ENCODE results near the gene CCDC158. TPM values are rescaled to one million over a fixed set of nuclear protein-coding genes. Genes with fewer than 3 reads are reported as not detected.
"Not testable (repeated sequence)": the region's sequence is repeated elsewhere in the genome, so short reads cannot be mapped to it uniquely, and the experiment has no call there.

The CCDC158 gene
- total and polyA plus RNA-seq, 2 donors from 2014 or later: 0.24 to 1.0 TPM

DNA sequence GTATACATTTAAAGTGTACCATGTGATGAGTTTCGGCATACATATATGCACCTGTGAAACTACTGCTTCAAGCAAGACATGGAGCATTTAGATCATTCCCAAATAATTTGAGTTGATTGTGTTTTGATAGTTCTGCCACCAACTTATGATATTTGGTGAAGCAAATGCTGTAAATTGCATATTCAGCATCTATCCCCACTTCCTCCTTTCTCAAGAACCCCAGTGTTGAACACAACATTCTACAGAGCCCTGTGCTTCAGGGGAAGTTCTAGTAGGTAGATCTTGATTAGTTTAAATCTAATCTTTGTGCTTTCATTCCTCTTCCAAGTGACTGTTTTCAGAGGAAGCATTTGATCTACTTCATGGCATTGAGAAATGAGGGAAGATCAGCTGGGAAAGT lies 8.7 kb upstream of the CCDC158 start:
- H3K27me3 ChIP-seq (ENCODE audit: control insufficient read depth, insufficient read depth, low read length): no peaks in the 10 kb centered on the region
- intact Hi-C loops (cut with DNase I): no loop called here
- no peaks in the 10 kb centered on the region for H3K4me1 ChIP-seq (ENCODE audit: control insufficient read depth in 2 of 3, insufficient read depth in 2 of 3, low read depth in 1 of 3, low read length in 3 of 3)
- TF ChIP-seq, protein P1, sequence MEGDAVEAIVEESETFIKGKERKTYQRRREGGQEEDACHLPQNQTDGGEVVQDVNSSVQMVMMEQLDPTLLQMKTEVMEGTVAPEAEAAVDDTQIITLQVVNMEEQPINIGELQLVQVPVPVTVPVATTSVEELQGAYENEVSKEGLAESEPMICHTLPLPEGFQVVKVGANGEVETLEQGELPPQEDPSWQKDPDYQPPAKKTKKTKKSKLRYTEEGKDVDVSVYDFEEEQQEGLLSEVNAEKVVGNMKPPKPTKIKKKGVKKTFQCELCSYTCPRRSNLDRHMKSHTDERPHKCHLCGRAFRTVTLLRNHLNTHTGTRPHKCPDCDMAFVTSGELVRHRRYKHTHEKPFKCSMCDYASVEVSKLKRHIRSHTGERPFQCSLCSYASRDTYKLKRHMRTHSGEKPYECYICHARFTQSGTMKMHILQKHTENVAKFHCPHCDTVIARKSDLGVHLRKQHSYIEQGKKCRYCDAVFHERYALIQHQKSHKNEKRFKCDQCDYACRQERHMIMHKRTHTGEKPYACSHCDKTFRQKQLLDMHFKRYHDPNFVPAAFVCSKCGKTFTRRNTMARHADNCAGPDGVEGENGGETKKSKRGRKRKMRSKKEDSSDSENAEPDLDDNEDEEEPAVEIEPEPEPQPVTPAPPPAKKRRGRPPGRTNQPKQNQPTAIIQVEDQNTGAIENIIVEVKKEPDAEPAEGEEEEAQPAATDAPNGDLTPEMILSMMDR (IDR thresholded peaks at IDR 0.05; ENCODE audit: borderline replicate concordance, extremely low read depth, insufficient read depth): no peak
- no peaks in the 10 kb centered on the region for H3K9me3 ChIP-seq (ENCODE audit: control insufficient read depth in 2 of 3, insufficient read depth in 1 of 3, low read length in 3 of 3)
- no peak overlapping the region for H3K27ac ChIP-seq (ENCODE audit: low read depth in 2 of 2, low read length in 2 of 2)
- no peaks in the 10 kb centered on the region for H3K36me3 ChIP-seq (ENCODE audit: control insufficient read depth in 2 of 3, insufficient read depth in 3 of 3, low read length in 3 of 3)
- DNase-seq (no peak), FAIRE-seq (no peak)
- no peak overlapping the region for H3K4me3 ChIP-seq (ENCODE audit: low read length in 3 of 3)
- H3K9ac ChIP-seq (ENCODE audit: low read length in 3 of 3): no peak overlapping the region

DNA sequence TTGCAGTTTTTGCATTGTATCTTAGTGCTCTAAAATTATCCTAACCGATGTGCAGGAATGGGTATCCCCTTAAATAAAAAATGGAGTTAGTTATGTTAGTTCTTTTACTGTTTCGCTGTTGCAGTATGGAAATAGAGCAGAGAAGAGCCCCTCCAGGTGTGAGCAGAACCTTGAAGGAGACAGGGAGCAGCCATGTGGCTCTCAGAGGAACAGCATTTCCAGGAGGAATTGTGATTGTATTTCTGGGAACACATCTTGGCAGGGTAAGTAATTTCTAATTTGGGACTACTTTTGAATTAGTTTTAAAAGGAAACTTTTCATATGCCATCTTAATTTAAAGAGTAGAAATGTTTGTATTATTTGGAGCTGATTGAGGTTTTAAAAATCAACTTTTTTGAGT lies 5.3 kb upstream of the CCDC158 start:
- no peak for FAIRE-seq
- intact Hi-C loops (cut with DNase I): no loop called here
- peak in 1 of 5 donors; percentile 24 for DNase-seq
- Histone ChIP-seq H3K9ac (ENCODE audit: low read length in 3 of 3) (no peak overlapping the region), H3K4me3 (ENCODE audit: low read length in 3 of 3) (peak overlapping the region in 1 of 3 donors; percentile 4), H3K4me1 (ENCODE audit: control insufficient read depth in 2 of 3, insufficient read depth in 2 of 3, low read depth in 1 of 3, low read length in 3 of 3) (no peaks in the 10 kb centered on the region), H3K9me3 (ENCODE audit: control insufficient read depth in 2 of 3, insufficient read depth in 1 of 3, low read length in 3 of 3) (no peaks in the 10 kb centered on the region), H3K27ac (ENCODE audit: low read depth in 2 of 2, low read length in 2 of 2) (no peak overlapping the region), H3K36me3 (ENCODE audit: control insufficient read depth in 2 of 3, insufficient read depth in 3 of 3, low read length in 3 of 3) (no peaks in the 10 kb centered on the region), H3K27me3 (ENCODE audit: control insufficient read depth, insufficient read depth, low read length) (no peaks in the 10 kb centered on the region)
- TF ChIP-seq, protein P1 (IDR thresholded peaks at IDR 0.05; ENCODE audit: borderline replicate concordance, extremely low read depth, insufficient read depth): peak; percentile 23

DNA sequence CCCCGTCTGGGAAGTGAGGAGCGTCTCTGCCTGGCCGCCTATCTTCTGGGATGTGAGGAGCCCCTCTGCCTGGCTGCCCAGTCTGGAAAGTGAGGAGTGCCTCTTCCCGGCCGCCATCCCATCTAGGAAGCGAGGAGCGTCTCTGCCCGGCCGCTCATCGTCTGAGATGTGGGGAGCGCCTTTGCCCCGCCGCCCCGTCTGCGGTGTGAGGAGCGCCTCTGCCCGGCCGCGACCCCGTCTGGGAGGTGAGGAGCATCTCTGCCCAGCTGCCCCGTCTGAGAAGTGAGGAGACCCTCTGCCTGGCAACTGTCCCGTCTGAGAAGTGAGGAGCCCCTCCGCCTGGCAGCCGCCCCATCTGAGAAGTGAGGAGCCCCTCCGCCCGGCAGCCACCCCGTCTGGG lies 2.2 kb upstream of the CCDC158 start:
- FAIRE-seq; H3K4me3 ChIP-seq (ENCODE audit: low read length in 3 of 3); H3K9me3 ChIP-seq (ENCODE audit: control insufficient read depth in 2 of 3, insufficient read depth in 1 of 3, low read length in 3 of 3): not testable (repeated sequence)

DNA sequence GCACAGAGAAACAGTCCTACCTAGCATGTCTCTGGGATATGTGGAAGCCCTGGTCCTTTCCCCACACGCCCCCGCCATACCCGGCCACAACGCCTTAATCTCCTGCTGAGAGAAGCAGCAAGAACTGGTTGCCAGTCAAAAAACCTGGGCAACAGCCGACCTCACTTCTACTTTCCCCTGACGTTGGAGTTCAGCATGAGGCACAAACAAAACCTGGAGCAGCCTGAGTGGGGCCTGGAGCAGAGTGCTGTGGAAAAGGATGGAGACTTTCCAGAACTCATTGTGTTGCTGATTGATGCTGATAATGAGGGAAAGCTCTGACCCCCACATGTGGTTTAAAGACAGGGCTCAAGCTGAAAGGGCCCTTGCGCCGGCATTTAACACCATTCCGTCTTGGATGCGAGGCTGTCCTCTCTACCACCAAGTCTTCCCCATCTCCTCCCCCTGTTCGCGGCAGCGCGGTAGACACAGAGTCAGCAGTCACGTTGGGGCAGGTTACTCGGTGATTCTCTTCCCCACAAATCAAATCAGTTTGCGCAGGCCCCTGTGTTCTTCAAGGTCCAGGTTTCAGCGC lies 666 bp downstream of the CCDC158 start:
- Histone ChIP-seq H3K36me3 (ENCODE audit: control insufficient read depth in 2 of 3, insufficient read depth in 3 of 3, low read length in 3 of 3) (no peaks in the 10 kb centered on the region), H3K9ac (ENCODE audit: low read length in 3 of 3) (peak overlapping the region in 1 of 3 donors; percentile 19), H3K27ac (ENCODE audit: low read depth in 2 of 2, low read length in 2 of 2) (no peak overlapping the region), H3K4me1 (ENCODE audit: control insufficient read depth in 2 of 3, insufficient read depth in 2 of 3, low read depth in 1 of 3, low read length in 3 of 3) (no peaks in the 10 kb centered on the region), H3K4me3 (ENCODE audit: low read length in 3 of 3) (peak overlapping the region; percentile 21 to 57 (median 44)), H3K27me3 (ENCODE audit: control insufficient read depth, insufficient read depth, low read length) (no peaks in the 10 kb centered on the region), H3K9me3 (ENCODE audit: control insufficient read depth in 2 of 3, insufficient read depth in 1 of 3, low read length in 3 of 3) (no peaks in the 10 kb centered on the region)
- FAIRE-seq: no peak
- peak in 4 of 5 donors; percentile 17 to 57 (median 36) for DNase-seq
- TF ChIP-seq, protein P1 (IDR thresholded peaks at IDR 0.05; ENCODE audit: borderline replicate concordance, extremely low read depth, insufficient read depth): no peak
- intact Hi-C loops (cut with DNase I): no loop called here

More for the DNA sequence above, 2.2 kb upstream of the CCDC158 start:
- H3K4me1 ChIP-seq (ENCODE audit: control insufficient read depth in 2 of 3, insufficient read depth in 2 of 3, low read depth in 1 of 3, low read length in 3 of 3); H3K27me3 ChIP-seq (ENCODE audit: control insufficient read depth, insufficient read depth, low read length); H3K27ac ChIP-seq (ENCODE audit: low read depth in 2 of 2, low read length in 2 of 2); H3K36me3 ChIP-seq (ENCODE audit: control insufficient read depth in 2 of 3, insufficient read depth in 3 of 3, low read length in 3 of 3); intact Hi-C loops (cut with DNase I); H3K9ac ChIP-seq (ENCODE audit: low read length in 3 of 3): not testable (repeated sequence)
- DNase-seq: peak in 1 of 5 donors; percentile 71

All from kidney (tissue), 14 donors.